Chondrocyte (in vitro differentiated cells): ENCODE data around the gene SHANK1. TPM values are rescaled to one million over a fixed set of nuclear protein-coding genes. Genes with fewer than 3 reads are reported as not detected.

Experiments
- DNase-seq: peaks from one replicate; pipeline ENCODE4 v3.0.0; 2021; ENCODE audit warnings: mixed read lengths, low spot score
- H3K27ac Mint-ChIP-seq: one replicate; pipeline ENCODE4 v1.8.0; 2021; ENCODE audit warnings: mild to moderate bottlenecking, moderate library complexity, mixed read lengths; ENCODE audit not compliant: unreplicated experiment
- H3K27me3 Mint-ChIP-seq: 2 replicates; pipeline ENCODE4 v1.8.0; 2021; ENCODE audit warnings: low read depth, mixed read lengths
- H3K36me3 Mint-ChIP-seq: 2 replicates; pipeline ENCODE4 v1.8.0; 2021; ENCODE audit warnings: low read depth, mixed read lengths
- H3K4me1 Mint-ChIP-seq: 2 replicates; pipeline ENCODE4 v1.8.0; 2021; ENCODE audit warnings: low read depth, mild to moderate bottlenecking, mixed read lengths
- H3K4me3 Mint-ChIP-seq: one replicate; pipeline ENCODE4 v1.8.0; 2021; ENCODE audit warnings: mild to moderate bottlenecking, moderate library complexity, mixed read lengths; ENCODE audit not compliant: unreplicated experiment
- H3K9me3 Mint-ChIP-seq: 2 replicates; pipeline ENCODE4 v1.8.0; 2021; ENCODE audit warnings: low read depth, mixed read lengths
- CTCF ChIP-seq: fragments of 200-600 bp; sonication (generic); IDR thresholded peaks from 2 replicates; pipeline ENCODE4 v1.5.0; 2021; ENCODE audit warnings: antibody characterized with exemption, mild to moderate bottlenecking, moderate library complexity
- total RNA-seq: library from RNA; stranded (reverse); gene quantifications from 3 replicates; pipeline ENCODE4 v1.2.1, GENCODE V29; 2021

SHANK1 gene
- total RNA-seq, 1 donor from 2014 or later, result 0.27 TPM

GRCh38 chr19:50702871-50703829 is 16.5 kb downstream of the SHANK1 start:
- H3K4me3 Mint-ChIP-seq, result no peak overlapping the region
- peaks cover 49% of the 10 kb centered on the region for H3K27me3 Mint-ChIP-seq
- no peaks in the 10 kb centered on the region for H3K36me3 Mint-ChIP-seq
- H3K9me3 Mint-ChIP-seq, result no peaks in the 10 kb centered on the region
- H3K4me1 Mint-ChIP-seq, result no peaks in the 10 kb centered on the region
- no peak overlapping the region for H3K27ac Mint-ChIP-seq
- TF ChIP-seq CTCF, result no peak
- DNase-seq, result no peak

GRCh38 chr19:50702158-50702870 is 17.3 kb downstream of the SHANK1 start:
- Mint-ChIP-seq H3K36me3 (no peaks in the 10 kb centered on the region), H3K27me3 (peaks cover 53% of the 10 kb centered on the region), H3K4me3 (no peak overlapping the region), H3K4me1 (no peaks in the 10 kb centered on the region), H3K27ac (no peak overlapping the region), H3K9me3 (no peaks in the 10 kb centered on the region)
- DNase-seq, result no peak
- no peak for TF ChIP-seq CTCF

GRCh38 chr19:50701367-50701985 is 18.1 kb downstream of the SHANK1 start:
- no peaks in the 10 kb centered on the region for H3K9me3 Mint-ChIP-seq
- no peak overlapping the region for H3K27ac Mint-ChIP-seq
- H3K4me1 Mint-ChIP-seq, result no peaks in the 10 kb centered on the region
- H3K4me3 Mint-ChIP-seq, result no peak overlapping the region
- DNase-seq, result no peak
- H3K36me3 Mint-ChIP-seq, result peaks cover 2% of the 10 kb centered on the region
- H3K27me3 Mint-ChIP-seq, result peaks cover 55% of the 10 kb centered on the region
- TF ChIP-seq CTCF, result no peak

- DNase-seq, result no peak
- no peak for TF ChIP-seq CTCF
- H3K27ac Mint-ChIP-seq, result no peak overlapping the region
- H3K27me3 Mint-ChIP-seq, result peaks cover 56% of the 10 kb centered on the region
- no peak overlapping the region for H3K4me3 Mint-ChIP-seq
- no peaks in the 10 kb centered on the region for H3K9me3 Mint-ChIP-seq
- no peaks in the 10 kb centered on the region for H3K4me1 Mint-ChIP-seq
- peaks cover 2% of the 10 kb centered on the region for H3K36me3 Mint-ChIP-seq
Observed at GRCh38 chr19:50697414-50698124, 22.0 kb downstream of the SHANK1 start.

GRCh38 chr19:50696094-50696483 is 23.5 kb downstream of the SHANK1 start:
- H3K27ac Mint-ChIP-seq, result peak overlapping the region; percentile 32
- peaks cover 67% of the 10 kb centered on the region for H3K27me3 Mint-ChIP-seq
- H3K4me3 Mint-ChIP-seq, result no peak overlapping the region
- no peak for TF ChIP-seq CTCF
- peaks cover 2% of the 10 kb centered on the region for H3K36me3 Mint-ChIP-seq
- no peak for DNase-seq
- no peaks in the 10 kb centered on the region for H3K9me3 Mint-ChIP-seq
- H3K4me1 Mint-ChIP-seq, result no peaks in the 10 kb centered on the region
